HS-27A (cell line): ENCODE results near the gene SLC39A11.

ENCODE experiments used
- DNase-seq: peaks from one replicate; pipeline ENCODE4 v3.0.0-alpha.2; 2012; ENCODE audit warnings: low read depth, missing footprints

Gene SLC39A11

GRCh38 chr17:72747501-72747900, 345.0 kb downstream of the SLC39A11 start:
- DNase-seq = no peak

GRCh38 chr17:72745241-72745640, 347.2 kb downstream of the SLC39A11 start:
- no peak for DNase-seq

GRCh38 chr17:72743037-72743467, 349.4 kb downstream of the SLC39A11 start:
- DNase-seq = no peak

GRCh38 chr17:72737151-72737690, 355.3 kb downstream of the SLC39A11 start:
- no peak for DNase-seq

GRCh38 chr17:72735592-72735991, 356.9 kb downstream of the SLC39A11 start:
- DNase-seq = no peak

- no peak for DNase-seq
These were observed 357.4 kb downstream of the SLC39A11 start for GRCh38 chr17:72735048-72735447.

GRCh38 chr17:72734613-72735012, 357.9 kb downstream of the SLC39A11 start:
- no peak for DNase-seq

- DNase-seq = no peak
These were observed 358.7 kb downstream of the SLC39A11 start for GRCh38 chr17:72733619-72734282.

GRCh38 chr17:72732893-72733618, 359.4 kb downstream of the SLC39A11 start:
- no peak for DNase-seq

GRCh38 chr17:72730077-72730476, 362.4 kb downstream of the SLC39A11 start:
- DNase-seq = no peak

GRCh38 chr17:72726936-72727335, 365.6 kb downstream of the SLC39A11 start:
- no peak for DNase-seq

- no peak for DNase-seq
These were observed 366.9 kb downstream of the SLC39A11 start for GRCh38 chr17:72725433-72726068.

- no peak for DNase-seq
These were observed 368.2 kb downstream of the SLC39A11 start for GRCh38 chr17:72724267-72724666.

GRCh38 chr17:72723711-72724110, 368.8 kb downstream of the SLC39A11 start:
- no peak for DNase-seq

- no peak for DNase-seq
These were observed 372.0 kb downstream of the SLC39A11 start for GRCh38 chr17:72720494-72720825.

GRCh38 chr17:72719578-72720493, 372.7 kb downstream of the SLC39A11 start:
- no peak for DNase-seq

- no peak for DNase-seq
These were observed 373.3 kb downstream of the SLC39A11 start for GRCh38 chr17:72719206-72719577.

- DNase-seq = no peak
These were observed 374.8 kb downstream of the SLC39A11 start for GRCh38 chr17:72717676-72718075.

GRCh38 chr17:72717276-72717675, 375.2 kb downstream of the SLC39A11 start:
- DNase-seq = no peak

GRCh38 chr17:72715906-72716572, 376.4 kb downstream of the SLC39A11 start:
- DNase-seq = peak; percentile 61

- no peak for DNase-seq
These were observed 378.0 kb downstream of the SLC39A11 start for GRCh38 chr17:72714357-72714966.
